Mesothelial cell of epicardium (in vitro differentiated cells): ENCODE data around the gene KLF13. TPM values are rescaled to one million over a fixed set of nuclear protein-coding genes. Genes with fewer than 3 reads are reported as not detected.

Source experiments
- DNase-seq, 2 experiments: peaks; one replicate each; pipeline ENCODE4 v3.0.0; 2021; ENCODE audit warnings: low spot score in 2 of 2; ENCODE audit not compliant: unreplicated experiment in 2 of 2
- H3K27ac Mint-ChIP-seq: 2 replicates; pipeline ENCODE4 v1.8.0; 2021; ENCODE audit warnings: mixed read lengths
- H3K27me3 Mint-ChIP-seq: 2 replicates; pipeline ENCODE4 v1.8.0; 2021; ENCODE audit warnings: low read depth, mixed read lengths
- H3K36me3 Mint-ChIP-seq: 2 replicates; pipeline ENCODE4 v1.8.0; 2021; ENCODE audit warnings: mixed read lengths
- H3K4me1 Mint-ChIP-seq: 2 replicates; pipeline ENCODE4 v1.8.0; 2021; ENCODE audit warnings: mixed read lengths
- H3K4me3 Mint-ChIP-seq: 2 replicates; pipeline ENCODE4 v1.8.0; 2021; ENCODE audit warnings: mild to moderate bottlenecking, moderate library complexity, mixed read lengths
- H3K9me3 Mint-ChIP-seq: 2 replicates; pipeline ENCODE4 v1.8.0; 2021; ENCODE audit warnings: mixed read lengths
- total RNA-seq: library from RNA; stranded (reverse); gene quantifications from 3 replicates; pipeline ENCODE4 v1.2.1, GENCODE V29; 2021
- TF ChIP-seq, protein P1 (sequence below): fragments of 200-600 bp; sonication (generic); IDR thresholded peaks from one replicate; pipeline ENCODE4 v1.5.0; 2021; ENCODE audit warnings: antibody characterized with exemption; ENCODE audit not compliant: unreplicated experiment

The KLF13 gene
- total RNA-seq, 1 donor from 2014 or later, result 28.1 TPM

DNA sequence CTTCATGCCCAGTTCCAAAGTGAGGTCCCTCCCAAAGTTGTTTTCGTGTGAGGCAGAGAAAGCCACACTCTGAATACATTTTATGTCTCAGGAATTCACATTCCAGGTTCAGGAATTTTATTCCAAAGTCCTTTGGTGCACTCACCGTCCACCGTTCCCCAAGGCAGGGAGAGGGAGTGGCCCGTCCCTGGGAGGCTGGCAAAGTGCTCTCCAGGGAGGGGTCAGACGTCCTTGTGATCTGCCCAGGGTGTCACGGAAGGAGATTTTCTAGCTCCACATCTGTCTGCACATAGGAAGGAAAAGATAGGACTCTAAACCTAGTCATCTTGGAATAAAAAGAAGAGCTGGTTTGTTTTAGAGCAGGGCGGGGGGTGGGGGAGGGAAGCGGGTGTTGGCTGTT, 47.9 kb downstream of the KLF13 start:
- no peak for DNase-seq
- H3K36me3 Mint-ChIP-seq, result peaks cover 13% of the 10 kb centered on the region
- TF ChIP-seq, protein P1, sequence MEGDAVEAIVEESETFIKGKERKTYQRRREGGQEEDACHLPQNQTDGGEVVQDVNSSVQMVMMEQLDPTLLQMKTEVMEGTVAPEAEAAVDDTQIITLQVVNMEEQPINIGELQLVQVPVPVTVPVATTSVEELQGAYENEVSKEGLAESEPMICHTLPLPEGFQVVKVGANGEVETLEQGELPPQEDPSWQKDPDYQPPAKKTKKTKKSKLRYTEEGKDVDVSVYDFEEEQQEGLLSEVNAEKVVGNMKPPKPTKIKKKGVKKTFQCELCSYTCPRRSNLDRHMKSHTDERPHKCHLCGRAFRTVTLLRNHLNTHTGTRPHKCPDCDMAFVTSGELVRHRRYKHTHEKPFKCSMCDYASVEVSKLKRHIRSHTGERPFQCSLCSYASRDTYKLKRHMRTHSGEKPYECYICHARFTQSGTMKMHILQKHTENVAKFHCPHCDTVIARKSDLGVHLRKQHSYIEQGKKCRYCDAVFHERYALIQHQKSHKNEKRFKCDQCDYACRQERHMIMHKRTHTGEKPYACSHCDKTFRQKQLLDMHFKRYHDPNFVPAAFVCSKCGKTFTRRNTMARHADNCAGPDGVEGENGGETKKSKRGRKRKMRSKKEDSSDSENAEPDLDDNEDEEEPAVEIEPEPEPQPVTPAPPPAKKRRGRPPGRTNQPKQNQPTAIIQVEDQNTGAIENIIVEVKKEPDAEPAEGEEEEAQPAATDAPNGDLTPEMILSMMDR, result no peak
- no peak overlapping the region for H3K4me3 Mint-ChIP-seq
- H3K27me3 Mint-ChIP-seq, result no peaks in the 10 kb centered on the region
- peak overlapping the region; percentile 30 for H3K27ac Mint-ChIP-seq
- peaks cover 5% of the 10 kb centered on the region for H3K9me3 Mint-ChIP-seq
- peaks cover 6% of the 10 kb centered on the region for H3K4me1 Mint-ChIP-seq

DNA sequence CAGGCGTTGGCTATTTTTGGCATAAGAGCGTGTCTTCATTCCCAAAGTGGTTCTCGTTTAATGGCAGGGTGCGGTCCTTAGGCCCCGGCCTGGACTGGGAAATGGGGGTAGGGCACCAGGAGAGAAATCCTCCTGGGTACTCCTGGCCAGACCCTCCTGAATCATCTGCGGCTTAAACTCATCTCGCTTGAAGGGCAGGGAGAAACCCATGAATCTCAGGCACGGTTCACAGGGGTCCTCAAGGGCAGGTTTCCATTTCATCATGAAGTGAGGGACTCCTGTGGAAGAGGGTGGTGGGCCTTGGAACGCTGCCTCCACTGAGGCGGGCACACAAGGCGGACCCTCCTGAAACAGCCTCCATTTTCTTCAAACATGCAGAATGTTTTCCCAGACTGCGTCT, 48.4 kb downstream of the KLF13 start:
- Mint-ChIP-seq H3K9me3 (no peaks in the 10 kb centered on the region), H3K27ac (no peak overlapping the region), H3K36me3 (peaks cover 12% of the 10 kb centered on the region), H3K4me3 (no peak overlapping the region), H3K4me1 (peaks cover 6% of the 10 kb centered on the region), H3K27me3 (no peaks in the 10 kb centered on the region)
- TF ChIP-seq, protein P1, result no peak
- DNase-seq, result no peak

DNA sequence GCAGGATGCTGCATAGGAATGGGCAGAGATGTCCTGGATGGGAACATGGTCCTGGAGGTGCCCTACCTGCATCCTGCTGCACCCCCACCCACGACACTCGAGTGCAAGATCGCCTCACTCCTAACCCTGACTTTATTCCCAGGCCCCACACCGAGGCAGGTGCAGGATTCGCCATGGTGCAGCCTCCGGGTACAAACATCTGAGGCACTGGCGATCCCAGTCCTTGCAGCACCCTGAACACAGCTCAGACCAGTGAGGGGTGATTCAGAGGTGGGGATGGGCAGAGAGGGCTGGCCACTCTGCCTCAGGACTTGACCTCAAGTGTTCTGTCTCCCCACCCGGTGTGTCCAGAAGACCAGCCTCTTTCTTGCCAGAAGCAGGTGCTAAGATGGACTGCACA, 49.1 kb downstream of the KLF13 start:
- Mint-ChIP-seq H3K36me3 (peaks cover 13% of the 10 kb centered on the region), H3K27ac (no peak overlapping the region), H3K27me3 (no peaks in the 10 kb centered on the region), H3K4me3 (no peak overlapping the region), H3K4me1 (peaks cover 6% of the 10 kb centered on the region), H3K9me3 (no peaks in the 10 kb centered on the region)
- TF ChIP-seq, protein P1, result no peak
- DNase-seq, result no peak

DNA sequence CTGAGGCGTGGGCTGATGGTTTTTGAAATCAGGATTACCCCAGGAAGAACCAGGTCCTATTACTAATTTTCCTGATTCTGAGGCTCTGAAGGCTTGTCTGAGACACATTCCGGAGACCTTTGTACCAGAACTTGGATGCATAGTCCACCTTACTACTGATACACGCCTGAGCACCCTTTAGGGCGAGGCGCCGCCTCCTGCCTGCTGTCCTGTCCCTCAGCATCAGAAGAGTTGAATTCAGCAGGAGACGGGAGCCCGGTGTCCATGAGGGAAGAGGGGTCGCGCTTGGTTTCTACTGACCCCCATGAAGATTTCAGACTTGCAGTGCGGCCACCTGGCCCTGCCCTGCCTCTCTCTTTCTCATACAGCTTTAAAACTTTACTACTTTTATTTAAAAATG, 49.9 kb downstream of the KLF13 start:
- H3K4me1 Mint-ChIP-seq, result peaks cover 6% of the 10 kb centered on the region
- DNase-seq, result no peak
- no peak overlapping the region for H3K27ac Mint-ChIP-seq
- peaks cover 4% of the 10 kb centered on the region for H3K9me3 Mint-ChIP-seq
- TF ChIP-seq, protein P1, result no peak
- no peak overlapping the region for H3K4me3 Mint-ChIP-seq
- H3K36me3 Mint-ChIP-seq, result peaks cover 16% of the 10 kb centered on the region
- no peaks in the 10 kb centered on the region for H3K27me3 Mint-ChIP-seq

DNA sequence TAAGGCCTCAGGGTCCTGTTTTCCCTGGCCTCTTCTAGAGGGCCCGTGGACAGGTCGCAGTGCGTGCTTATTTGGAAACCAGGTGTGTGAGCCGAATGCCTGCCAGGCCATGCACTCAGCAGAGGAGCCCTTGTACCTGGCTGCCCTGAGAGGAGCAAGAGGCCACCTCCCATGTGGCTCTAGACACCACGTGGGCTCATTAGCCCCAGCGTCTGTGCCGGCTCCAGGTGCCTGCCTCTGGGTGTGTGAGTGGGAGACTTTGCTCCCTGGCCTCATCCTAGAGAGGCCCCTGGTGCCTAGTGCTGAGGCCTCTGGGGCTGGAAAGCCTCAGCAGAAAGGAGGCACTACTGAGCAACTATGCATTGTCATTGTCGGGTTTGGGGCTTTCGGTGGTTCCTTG, 50.4 kb downstream of the KLF13 start:
- TF ChIP-seq, protein P1, result no peak
- peaks cover 5% of the 10 kb centered on the region for H3K9me3 Mint-ChIP-seq
- H3K4me3 Mint-ChIP-seq, result no peak overlapping the region
- DNase-seq, result no peak
- H3K36me3 Mint-ChIP-seq, result peaks cover 19% of the 10 kb centered on the region
- no peak overlapping the region for H3K27ac Mint-ChIP-seq
- no peaks in the 10 kb centered on the region for H3K27me3 Mint-ChIP-seq
- peaks cover 6% of the 10 kb centered on the region for H3K4me1 Mint-ChIP-seq

DNA sequence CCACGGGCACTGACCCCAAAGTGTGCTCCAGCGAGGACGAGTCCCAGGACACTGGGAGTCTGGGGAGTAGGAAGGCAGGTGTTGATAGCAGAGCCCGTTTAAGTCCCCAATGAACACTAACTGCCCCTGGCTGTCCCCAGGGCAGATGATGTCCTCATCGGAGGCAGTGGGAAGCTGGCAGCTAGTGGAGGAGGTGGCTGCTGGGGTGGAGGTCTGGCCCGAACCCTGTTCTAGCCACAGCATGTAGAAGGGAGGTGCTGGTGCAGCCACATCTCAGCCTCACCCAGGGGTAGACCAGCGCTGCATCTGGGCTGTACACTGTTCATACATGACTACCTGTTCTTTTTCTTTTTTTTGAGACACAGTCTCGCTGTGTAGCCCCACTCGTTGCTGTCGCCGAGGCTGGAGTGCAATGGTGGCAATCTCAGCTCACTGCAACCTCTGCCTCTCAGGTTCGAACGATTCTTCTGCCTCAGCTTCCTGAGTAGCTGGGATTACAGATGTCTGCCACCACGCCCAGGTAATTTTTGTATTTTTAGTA, 51.8 kb downstream of the KLF13 start:
- Mint-ChIP-seq H3K9me3 (peaks cover 5% of the 10 kb centered on the region), H3K4me3 (no peak overlapping the region), H3K27me3 (no peaks in the 10 kb centered on the region), H3K27ac (no peak overlapping the region), H3K36me3 (peaks cover 15% of the 10 kb centered on the region), H3K4me1 (no peaks in the 10 kb centered on the region)
- no peak for DNase-seq
- TF ChIP-seq, protein P1, result no peak
